Measurements from ENCODE around the gene AADAC.
"Not testable (repeated sequence)": the region's sequence is repeated elsewhere in the genome, so short reads cannot be mapped to it uniquely, and the experiment has no call there.

Gene AADAC

DNA sequence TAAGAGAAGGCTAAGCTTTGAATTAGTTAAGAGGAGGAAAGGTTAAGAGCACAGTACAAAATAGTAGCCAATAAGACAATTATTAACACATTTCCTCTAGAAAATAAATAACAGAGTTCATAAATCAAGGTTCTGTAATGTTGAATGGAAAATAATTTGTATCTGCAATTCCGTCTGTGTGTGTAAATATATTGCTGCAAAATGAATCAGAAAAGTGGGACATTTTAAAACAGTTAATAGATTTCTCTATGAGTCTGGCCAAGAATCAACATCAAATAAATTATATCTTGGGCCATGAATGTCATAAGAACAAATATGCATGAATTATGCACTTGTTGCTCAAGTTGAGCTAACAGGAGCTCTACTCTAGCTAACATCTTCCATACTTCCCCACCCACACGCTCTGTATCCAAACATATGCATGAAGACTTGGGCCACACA lies 45.3 kb downstream of the AADAC start:
- no peak for DNase-seq

GRCh38 chr3:151859905-151860304 lies 46.0 kb downstream of the AADAC start:
- no peak for DNase-seq

- no peak for DNase-seq
Measured at GRCh38 chr3:151863611-151864010, 49.7 kb downstream of the AADAC start.

DNA sequence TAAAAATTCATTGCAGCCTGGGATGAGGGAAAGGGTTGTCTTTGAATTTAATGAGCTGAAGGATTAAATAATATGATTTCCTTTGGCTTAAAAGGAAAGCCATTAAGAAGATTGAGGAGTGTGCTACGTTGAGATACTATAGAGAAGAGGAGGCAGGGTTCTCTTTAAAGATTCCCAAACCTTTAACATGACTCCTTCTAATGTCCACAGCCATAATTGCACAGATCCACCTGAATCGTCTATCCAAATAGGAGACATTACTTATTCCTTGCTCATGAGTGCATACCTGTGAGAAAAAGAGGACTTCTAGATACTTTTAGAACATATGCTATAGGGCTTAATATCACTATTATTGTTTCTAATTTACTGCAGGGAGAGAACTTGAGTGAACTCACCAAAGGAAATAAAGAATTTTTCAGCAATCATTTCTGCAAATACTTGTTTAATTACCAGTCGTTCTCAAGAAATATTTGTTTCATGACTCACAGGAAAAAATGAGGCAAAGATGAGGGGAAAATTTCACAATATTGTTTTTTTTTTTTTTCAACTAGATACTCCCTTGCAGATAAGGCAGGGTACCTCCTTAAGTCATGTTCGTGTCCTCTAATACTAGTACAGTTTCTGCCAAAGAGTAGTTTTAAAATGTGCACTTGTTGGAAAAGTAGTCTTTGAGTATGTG lies 50.6 kb downstream of the AADAC start:
- DNase-seq = no peak

- no peak for DNase-seq
Measured at GRCh38 chr3:151866711-151867410, 52.9 kb downstream of the AADAC start.

DNA sequence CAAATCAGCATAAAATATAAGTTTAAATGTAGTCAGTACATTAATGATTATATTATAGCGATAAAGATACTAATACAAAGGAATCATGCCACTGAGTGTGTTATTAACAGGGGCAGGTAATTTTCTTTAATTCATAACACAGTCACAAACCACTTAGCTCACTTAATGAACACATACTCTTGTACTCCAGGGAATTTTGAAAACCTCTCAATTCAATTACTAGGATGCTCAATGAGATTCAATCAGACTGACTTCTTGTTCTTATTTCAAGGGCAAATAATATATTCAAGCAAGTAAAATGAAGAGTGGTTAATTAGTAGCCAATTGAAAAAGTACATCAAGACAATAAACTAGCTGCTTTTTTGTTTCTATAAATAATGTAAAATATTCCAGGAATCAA lies 53.8 kb downstream of the AADAC start:
- no peak for DNase-seq

GRCh38 chr3:151869181-151869580 lies 55.3 kb downstream of the AADAC start:
- no peak for DNase-seq

DNA sequence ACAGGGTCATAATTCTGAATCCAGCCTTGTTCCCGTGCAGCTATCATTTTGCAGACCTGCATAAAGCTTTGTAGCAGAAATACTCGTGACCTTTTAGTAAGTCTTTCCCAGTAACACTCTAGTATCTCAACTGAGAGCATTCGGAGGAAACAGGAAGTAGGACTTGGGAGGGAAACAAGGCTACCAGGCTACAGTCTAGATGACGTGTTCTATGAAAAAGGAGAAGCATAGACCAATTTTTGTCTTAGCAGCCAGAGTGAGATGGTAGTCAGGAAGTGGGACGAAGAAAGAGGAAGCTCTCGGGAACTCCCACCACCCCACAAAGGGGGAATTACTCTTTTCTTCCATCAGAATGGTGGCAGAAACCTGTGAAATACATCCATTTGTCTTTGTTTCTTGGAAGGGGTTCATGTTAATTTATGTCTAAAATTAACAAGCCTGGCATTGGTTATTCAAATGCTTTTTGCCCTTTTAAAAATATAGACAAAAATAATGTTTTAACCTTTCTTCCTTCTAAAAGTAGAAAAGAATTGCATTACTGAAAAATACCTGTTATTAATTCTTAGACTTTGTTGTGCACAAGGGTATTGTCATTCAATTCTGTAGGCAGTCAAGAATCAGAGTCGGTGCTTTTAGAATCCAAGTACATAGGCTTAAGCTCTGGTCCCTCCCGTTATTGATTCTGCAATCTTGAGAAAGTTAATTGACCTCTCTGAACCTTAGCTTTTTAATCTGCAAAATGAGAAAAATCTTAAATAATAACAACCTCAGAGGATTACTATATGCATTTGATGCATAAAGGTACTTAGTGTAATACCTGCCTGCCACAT lies 57.9 kb downstream of the AADAC start:
- no peak for DNase-seq

DNA sequence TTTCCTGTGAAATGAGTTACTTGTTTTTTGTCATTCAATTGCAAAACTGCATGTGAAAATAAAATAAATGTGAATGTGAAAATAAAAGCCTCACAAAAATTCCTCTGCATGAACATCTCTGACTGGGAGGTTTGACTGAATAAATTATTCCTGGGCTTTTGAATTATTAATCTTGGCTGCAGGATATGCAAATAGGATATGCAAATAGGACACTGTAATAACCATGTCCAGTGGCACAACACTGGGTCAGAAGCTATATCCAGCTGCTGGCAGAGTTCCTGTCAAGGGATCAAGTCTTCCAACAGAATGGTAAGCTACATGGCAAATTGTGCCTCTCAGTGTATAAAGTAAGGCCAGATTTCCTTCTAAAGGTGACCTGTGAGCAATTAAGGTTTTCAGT lies 59.5 kb downstream of the AADAC start, which contains the start of gene SUCNR1:
Gene SUCNR1, plus strand, starts transcription at position 246 of the 400 bp plus-strand sequence. CDS start 6,250 bp downstream, outside the sequence.
- DNase-seq = no peak

DNA sequence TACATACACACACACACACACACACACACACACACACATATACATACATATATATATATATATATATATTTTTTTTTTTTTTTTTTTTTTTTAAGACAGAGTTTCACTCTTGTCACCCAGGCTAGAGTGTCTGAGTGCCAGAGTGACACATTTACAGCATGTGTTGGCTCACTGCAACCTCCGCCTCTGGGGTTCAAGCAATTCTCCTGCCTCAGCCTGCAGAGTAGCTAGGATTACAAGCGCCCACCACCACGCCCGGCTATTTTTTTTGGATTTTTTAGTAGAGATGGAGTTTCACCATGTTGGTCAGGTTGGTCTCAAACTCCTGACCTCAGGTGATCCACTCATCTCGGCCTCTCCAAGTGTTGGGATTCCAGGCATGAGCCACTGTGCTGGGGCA lies 60.2 kb downstream of the AADAC start:
- not testable (repeated sequence) for DNase-seq

DNA sequence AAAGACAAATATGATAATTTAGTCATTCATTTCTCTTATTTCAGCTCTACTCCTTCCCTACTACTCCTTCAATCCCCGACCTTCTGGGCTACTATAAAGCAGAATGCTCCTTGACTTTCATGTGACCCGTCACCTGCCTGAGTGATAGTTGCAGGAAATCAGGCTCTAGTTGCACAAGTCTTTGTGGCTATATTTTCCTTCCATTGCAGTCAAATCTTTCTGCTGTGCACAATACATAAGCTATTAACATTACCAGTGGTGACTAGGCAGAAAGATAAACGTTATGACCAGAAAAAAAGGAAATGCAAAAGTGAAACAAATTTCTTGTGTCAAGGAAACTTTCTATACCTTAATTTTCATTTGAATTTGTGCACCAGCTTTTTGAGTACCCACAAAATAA lies 61.8 kb downstream of the AADAC start:
- DNase-seq = no peak

GRCh38 chr3:151877269-151877668 lies 63.4 kb downstream of the AADAC start:
- DNase-seq = no peak
